ENCODE measurements around the gene MRPL38. TPM values are rescaled to one million over a fixed set of nuclear protein-coding genes. Genes with fewer than 3 reads are reported as not detected.
A peak's percentile ranks its signal among the peaks of the same experiment; 100 is the strongest.

The MRPL38 gene
- polyA plus RNA-seq, 1 of the 3 experiments (the other 2 are of a cell fraction), result 93.9 TPM

- TF ChIP-seq ELF1 (IDR thresholded peaks at IDR 0.05) (no peak), RCOR1 (IDR thresholded peaks at IDR 0.05; ENCODE audit: low read length) (no peak), YY1 (IDR thresholded peaks at IDR 0.05; ENCODE audit: low read depth) (no peak), TEAD4 (IDR thresholded peaks at IDR 0.05; ENCODE audit: borderline replicate concordance, insufficient read depth) (no peak), CTCF (IDR thresholded peaks at IDR 0.05) (no peak), RAD21 (IDR thresholded peaks at IDR 0.05; ENCODE audit: low read length) (no peak), SIN3A (IDR thresholded peaks at IDR 0.05; ENCODE audit: borderline replicate concordance, low read depth, low read length) (no peak)
Observed at GRCh38 chr17:75897160-75898019, 7.3 kb downstream of the MRPL38 start (continued).

- peak; percentile 98 for DNase-seq
- Histone ChIP-seq H3K4me1 (ENCODE audit: control insufficient read depth in 1 of 2, insufficient read depth in 2 of 2, low read depth in 1 of 2, low read length in 1 of 2) (peaks cover 9 to 13% of the 10 kb centered on the region in 2 experiments; a peak in 3 of 4 replicates), H3K36me3 (replicated peaks in 1 of 2; ENCODE audit: control insufficient read depth in 1 of 2, insufficient read depth in 2 of 2, low read length in 1 of 2) (peaks cover 15 to 44% of the 10 kb centered on the region in 2 experiments), H3K79me2 (ENCODE audit: insufficient read depth) (peaks cover 32% of the 10 kb centered on the region), H3K9me2 (no peaks in the 10 kb centered on the region), H3F3A (replicated peaks; ENCODE audit: insufficient read depth) (peaks cover 14% of the 10 kb centered on the region), H3K9me3 (no peaks in the 10 kb centered on the region), H3K27me3 (ENCODE audit: insufficient read depth) (no peaks in the 10 kb centered on the region), H2AFZ (ENCODE audit: low read depth) (peak within 1 kb of the TSS; percentile 80; the same call in 1 of the 2 replicates), H3K4me2 (peak within 1 kb of the TSS; percentile 94), H4K20me1 (ENCODE audit: insufficient read depth) (no peaks in the 10 kb centered on the region), H3K9ac (peak within 1 kb of the TSS; percentile 87), H3K27ac (ENCODE audit: low read depth in 2 of 2, low read length in 1 of 2) (peak within 1 kb of the TSS; percentile 69 to 91), H3K4me3 (ENCODE audit: low read depth in 2 of 2, low read length in 1 of 2) (peak within 1 kb of the TSS; percentile 73 to 76)
- CTCF ChIA-PET, result interaction anchor here (0.6 to 16.0 kb wide), 27 partner anchors 9 to 636 kb away, joined by 3 to 214 read pairs (median 6); partner anchors contain the start of genes GALK1, MRPL38, SMIM5 and TRIM47
- TF ChIP-seq FOSL2 (IDR thresholded peaks at IDR 0.05; ENCODE audit: borderline replicate concordance, low read depth), result peak; percentile 49; the same call in 1 of the 2 replicates
- TF ChIP-seq MXI1 (IDR thresholded peaks at IDR 0.05; ENCODE audit: low read depth, low read length), result peak; percentile 70
- peak; percentile 13; the same call in 1 of the 2 replicates for TF ChIP-seq NRF1 (IDR thresholded peaks at IDR 0.05; ENCODE audit: low read depth, low read length)
- TF ChIP-seq TAF1 (IDR thresholded peaks at IDR 0.05; ENCODE audit: borderline replicate concordance, low read depth, low read length), result peak; percentile 91
- no peak for TF ChIP-seq RXRA (IDR thresholded peaks at IDR 0.05; ENCODE audit: borderline replicate concordance, low read depth)
- no peak for TF ChIP-seq EZH2phosphoT487 (IDR thresholded peaks at IDR 0.05; ENCODE audit: borderline replicate concordance, low read depth)
- TF ChIP-seq CTCF (IDR thresholded peaks at IDR 0.05), result peak; percentile 43
- no peak for TF ChIP-seq IRF3 (IDR thresholded peaks at IDR 0.05; ENCODE audit: low read depth, low read length)
- TF ChIP-seq SIN3A (IDR thresholded peaks at IDR 0.05; ENCODE audit: borderline replicate concordance, low read depth, low read length), result peak; percentile 29; the same call in 1 of the 2 replicates
- TF ChIP-seq CHD2 (IDR thresholded peaks at IDR 0.05; ENCODE audit: low read length, partially characterized antibody), result no peak
- TF ChIP-seq RAD21 (IDR thresholded peaks at IDR 0.05; ENCODE audit: low read length), result peak; percentile 32
- 0 out of 2 replicates have a peak, but pooled peaks have one; percentile 8 for TF ChIP-seq ELF1 (IDR thresholded peaks at IDR 0.05)
- no peak for TF ChIP-seq RCOR1 (IDR thresholded peaks at IDR 0.05; ENCODE audit: low read length)
- TF ChIP-seq POLR2AphosphoS5 (IDR thresholded peaks at IDR 0.05; ENCODE audit: low read depth, low read length), result peak; percentile 87
- peak; percentile 10; the same call in 1 of the 2 replicates for TF ChIP-seq PBX3 (IDR thresholded peaks at IDR 0.05)
- TF ChIP-seq GABPA (IDR thresholded peaks at IDR 0.05; ENCODE audit: low read depth), result no peak
- TF ChIP-seq YY1 (IDR thresholded peaks at IDR 0.05; ENCODE audit: low read depth), result peak; percentile 86
- TF ChIP-seq MAX (IDR thresholded peaks at IDR 0.05; ENCODE audit: low read depth), result peak; percentile 73
- WGBS (ENCODE audit: low lambda C conversion rate), result 3% methylated on average over 42 of the region's 102 CpGs
- POLR2A ChIA-PET, result interaction anchor here (0.6 to 2.4 kb wide), 12 partner anchors 8 to 143 kb away, joined by 3 to 12 read pairs (median 4); partner anchors contain the start of genes ACOX1, MRPL38 and WBP2
Observed at GRCh38 chr17:75896415-75897159, 8.1 kb downstream of the MRPL38 start, which contains the start of gene TRIM65. TRIM65 (minus strand) TSS chr17:75896951; CDS start chr17:75896937, 14 bp downstream.
